C4-2B (cell line): ENCODE measurements around the gene ROR2.
"Not testable (repeated sequence)": the region's sequence is repeated elsewhere in the genome, so short reads cannot be mapped to it uniquely, and the experiment has no call there.

Experiments used
- H3K27ac ChIP-seq: fragments of 450-650 bp; 2 replicates; pipeline ENCODE4 v1.5.1; 2017
- CTCF ChIP-seq: fragments of 450-650 bp; conservative IDR thresholded peaks from 2 replicates; pipeline ENCODE4 v1.5.1; 2017; ENCODE audit warnings: mild to moderate bottlenecking
- ZFX ChIP-seq: fragments of 450-650 bp; IDR thresholded peaks from 2 replicates; pipeline ENCODE4 v1.6.1; 2017

The ROR2 gene

GRCh38 chr9:91799113-91799744 is 150.8 kb downstream of the ROR2 start:
- no peak overlapping the region for H3K27ac ChIP-seq
- TF ChIP-seq CTCF (no peak), ZFX (no peak)

- H3K27ac ChIP-seq = not testable (repeated sequence)
Observed at GRCh38 chr9:91798273-91799112, 151.5 kb downstream of the ROR2 start.

GRCh38 chr9:91797517-91797916 is 152.5 kb downstream of the ROR2 start:
- not testable (repeated sequence) for H3K27ac ChIP-seq

- H3K27ac ChIP-seq = not testable (repeated sequence)
Observed at GRCh38 chr9:91796516-91796915, 153.5 kb downstream of the ROR2 start.

- TF ChIP-seq CTCF (no peak), ZFX (no peak)
- H3K27ac ChIP-seq = no peak overlapping the region
Observed at GRCh38 chr9:91795598-91796241, 154.3 kb downstream of the ROR2 start.

- not testable (repeated sequence) for H3K27ac ChIP-seq
Observed at GRCh38 chr9:91793371-91793770, 156.7 kb downstream of the ROR2 start.

GRCh38 chr9:91790917-91791316 is 159.1 kb downstream of the ROR2 start:
- TF ChIP-seq ZFX = no peak
- no peak for TF ChIP-seq CTCF
- no peak overlapping the region for H3K27ac ChIP-seq

GRCh38 chr9:91789941-91790340 is 160.1 kb downstream of the ROR2 start:
- TF ChIP-seq ZFX (no peak), CTCF (no peak)
- no peak overlapping the region for H3K27ac ChIP-seq

- no peak overlapping the region for H3K27ac ChIP-seq
- no peak for TF ChIP-seq ZFX
- TF ChIP-seq CTCF = no peak
Observed at GRCh38 chr9:91787931-91788330, 162.1 kb downstream of the ROR2 start.
